H1 (cell line): ENCODE results near the gene PLA2G4D. TPM values are rescaled to one million over a fixed set of nuclear protein-coding genes. Genes with fewer than 3 reads are reported as not detected.

Source experiments
- CTCF ChIA-PET: fragments of 300-600 bp; sonication (Branson Sonifier 250); formaldehyde crosslinking; loops from one replicate; lab custom pipeline; 2021; ENCODE audit not compliant: partially characterized antibody; lab: Charles Lee
- POLR2A ChIA-PET: fragments of 300-600 bp; sonication (Branson Sonifier 250); formaldehyde crosslinking; loops from one replicate; lab custom pipeline; 2021; ENCODE audit warnings: inconsistent platforms; ENCODE audit not compliant: partially characterized antibody; lab: Charles Lee
- DNase-seq, 2 experiments: peaks; one replicate each; pipeline versions ENCODE4 v3.0.0 to v3.0.0-alpha.2; 2010 to 2022; ENCODE audit warnings: low spot score in 2 of 2, low read depth in 1 of 2, mixed read lengths in 1 of 2
- FAIRE-seq: peaks from 2 replicates; lab custom pipeline; 2011; peaks lifted over from hg19 to GRCh38; lab: Jason Lieb, UNC
- H2AFZ ChIP-seq: 2 replicates; pipeline ENCODE4 v1.8.1; 2012; ENCODE audit warnings: low read length, inconsistent platforms
- H2AK5ac ChIP-seq: 2 replicates; pipeline ENCODE4 v1.6.1; 2013; ENCODE audit warnings: low read depth, low read length
- H2BK120ac ChIP-seq: replicated peaks from 2 replicates; pipeline ENCODE3; 2013; ENCODE audit warnings: low read depth, low read length, inconsistent platforms
- H2BK12ac ChIP-seq: 2 replicates; pipeline ENCODE4 v1.6.1; 2013; ENCODE audit warnings: low read depth, low read length
- H2BK15ac ChIP-seq: 2 replicates; pipeline ENCODE4 v1.6.1; 2013; ENCODE audit warnings: low read length
- H2BK20ac ChIP-seq: 2 replicates; pipeline ENCODE4 v1.6.1; 2013; ENCODE audit warnings: low read length
- H2BK5ac ChIP-seq: 2 replicates; pipeline ENCODE4 v1.6.1; 2013; ENCODE audit warnings: low read depth, low read length
- H3K14ac ChIP-seq: 2 replicates; pipeline ENCODE4 v1.6.1; 2013; ENCODE audit warnings: inconsistent platforms; ENCODE audit not compliant: insufficient read length
- H3K18ac ChIP-seq: 2 replicates; pipeline ENCODE4 v1.6.1; 2013; ENCODE audit warnings: low read length; ENCODE audit errors: extremely low read depth
- H3K23ac ChIP-seq: 2 replicates; pipeline ENCODE4 v1.6.1; 2013; ENCODE audit warnings: inconsistent platforms; ENCODE audit not compliant: insufficient read length
- H3K23me2 ChIP-seq: 2 replicates; pipeline ENCODE4 v1.6.1; 2013; ENCODE audit warnings: low read depth, low read length
- H3K27ac ChIP-seq: 2 replicates; pipeline ENCODE4 v1.6.1; 2011; ENCODE audit warnings: low read depth, low read length, inconsistent platforms
- H3K27me3 ChIP-seq, 4 experiments: replicated peaks in 1 of 4; 1 replicate in 1 of 4; 2 replicates in 3 of 4; pipeline versions ENCODE4 v1.6.1 to v1.8.1; 2011 to 2013; ENCODE audit warnings: low read length in 3 of 4, mild to moderate bottlenecking in 3 of 4, inconsistent platforms in 2 of 4, mixed read lengths in 2 of 4, moderate library complexity in 1 of 4; ENCODE audit not compliant: control insufficient read depth in 3 of 4, insufficient read depth in 3 of 4; ENCODE audit errors: extremely low read depth in 1 of 4
- H3K36me3 ChIP-seq, 4 experiments: 2 replicates each; pipeline versions ENCODE4 v1.6.1 to v1.8.1; 2011 to 2013; ENCODE audit warnings: mild to moderate bottlenecking in 4 of 4, low read length in 3 of 4, moderate library complexity in 2 of 4, control low read depth in 1 of 4, inconsistent platforms in 1 of 4; ENCODE audit not compliant: insufficient read depth in 4 of 4, control insufficient read depth in 2 of 4
- H3K4ac ChIP-seq: replicated peaks from 2 replicates; pipeline ENCODE3; 2013; ENCODE audit warnings: low read length, low read depth, mixed read lengths, inconsistent platforms; ENCODE audit not compliant: insufficient read length
- H3K4me1 ChIP-seq, 4 experiments: replicated peaks in 1 of 4; 1 replicate in 1 of 4; 2 replicates in 3 of 4; pipeline versions ENCODE4 v1.6.1 to v1.8.1; 2011 to 2013; ENCODE audit warnings: low read length in 3 of 4, inconsistent platforms in 2 of 4, mixed read lengths in 1 of 4; ENCODE audit not compliant: insufficient read depth in 4 of 4, control insufficient read depth in 3 of 4
- H3K4me2 ChIP-seq, 2 experiments: 2 replicates each; pipeline versions ENCODE4 v1.6.1 to v1.8.1; 2011 to 2013; ENCODE audit warnings: low read depth in 2 of 2, low read length in 2 of 2, control low read depth in 1 of 2, inconsistent platforms in 1 of 2, mild to moderate bottlenecking in 1 of 2; ENCODE audit not compliant: insufficient read depth in 1 of 2
- H3K4me3 ChIP-seq, 4 experiments: fragments of 200-600, 300-600 bp in 1 of 4; sonication (generic), shearing (Covaris generic), sonication (Bioruptor Twin) in 1 of 4; 2 replicates each; pipeline versions ENCODE4 v1.5.1 to v1.8.1; 2011 to 2016; ENCODE audit warnings: low read length in 4 of 4, low read depth in 3 of 4, control low read depth in 2 of 4, inconsistent platforms in 2 of 4, mild to moderate bottlenecking in 2 of 4, mixed read lengths in 1 of 4, moderate library complexity in 1 of 4; ENCODE audit not compliant: insufficient read depth in 2 of 4; ENCODE audit errors: extremely low read depth in 1 of 4
- H3K56ac ChIP-seq: replicated peaks from 2 replicates; pipeline ENCODE3; 2013; ENCODE audit warnings: low read depth, mild to moderate bottlenecking, mixed read lengths, low read length, inconsistent platforms; ENCODE audit not compliant: insufficient read length
- H3K79me1 ChIP-seq: 2 replicates; pipeline ENCODE4 v1.6.1; 2013; ENCODE audit warnings: low read depth, low read length, control low read depth
- H3K79me2 ChIP-seq, 2 experiments: 2 replicates each; pipeline versions ENCODE4 v1.6.1 to v1.8.1; 2012 to 2013; ENCODE audit warnings: low read length in 2 of 2, mild to moderate bottlenecking in 2 of 2, inconsistent platforms in 1 of 2; ENCODE audit not compliant: insufficient read depth in 2 of 2, control insufficient read depth in 1 of 2
- H3K9ac ChIP-seq, 4 experiments: replicated peaks in 1 of 4; 1 replicate in 1 of 4; 2 replicates in 3 of 4; pipeline versions ENCODE4 v1.6.1 to v1.8.1; 2011 to 2013; ENCODE audit warnings: low read depth in 3 of 4, low read length in 3 of 4, control low read depth in 2 of 4, mild to moderate bottlenecking in 2 of 4, moderate library complexity in 2 of 4, inconsistent platforms in 1 of 4; ENCODE audit errors: extremely low read depth in 1 of 4
- H3K9me3 ChIP-seq, 2 experiments: 2 replicates each; pipeline versions ENCODE4 v1.6.1 to v1.8.1; 2012 to 2013; ENCODE audit warnings: mild to moderate bottlenecking in 2 of 2, moderate library complexity in 2 of 2, control low read depth in 1 of 2, inconsistent platforms in 1 of 2, low read depth in 1 of 2, low read length in 1 of 2, mixed read lengths in 1 of 2; ENCODE audit not compliant: insufficient read depth in 2 of 2
- H4K20me1 ChIP-seq, 2 experiments: replicated peaks in 1 of 2; 2 replicates each; pipeline versions ENCODE3 to v1.8.1; 2011 to 2013; ENCODE audit warnings: inconsistent platforms in 2 of 2, low read length in 2 of 2, mild to moderate bottlenecking in 1 of 2; ENCODE audit not compliant: insufficient read depth in 2 of 2, control insufficient read depth in 1 of 2
- H4K5ac ChIP-seq: 2 replicates; pipeline ENCODE4 v1.6.1; 2013; ENCODE audit warnings: low read length, low read depth, mixed read lengths, inconsistent platforms; ENCODE audit not compliant: insufficient read length
- H4K8ac ChIP-seq: 2 replicates; pipeline ENCODE4 v1.8.0; 2013; ENCODE audit warnings: mild to moderate bottlenecking, moderate library complexity, low read length, inconsistent platforms; ENCODE audit not compliant: insufficient read depth; ENCODE audit errors: extremely low read depth
- H4K91ac ChIP-seq: replicated peaks from 2 replicates; pipeline ENCODE3; 2013; ENCODE audit warnings: low read length, mixed read lengths, inconsistent platforms; ENCODE audit not compliant: insufficient read length
- HDAC2 ChIP-seq, 2 experiments: fragments of 300-600 bp in 1 of 2; sonication (generic) in 1 of 2; IDR thresholded peaks; 2 replicates each; pipeline ENCODE4 v1.6.1; 2011 to 2012; ENCODE audit warnings: low read depth in 2 of 2, low read length in 2 of 2, mild to moderate bottlenecking in 2 of 2, moderate library complexity in 2 of 2, borderline replicate concordance in 1 of 2, inconsistent platforms in 1 of 2
- NANOG ChIP-seq: IDR thresholded peaks from 2 replicates; pipeline ENCODE4 v1.6.1; 2011; ENCODE audit warnings: low read length, low read depth, mild to moderate bottlenecking, inconsistent platforms; ENCODE audit not compliant: insufficient read depth, poor library complexity, severe bottlenecking
- POU5F1 ChIP-seq: IDR thresholded peaks from 2 replicates; pipeline ENCODE4 v1.6.1; 2011; ENCODE audit warnings: low read depth, mild to moderate bottlenecking, low read length, moderate library complexity
- RBBP5 ChIP-seq: IDR thresholded peaks from 2 replicates; pipeline ENCODE4 v1.7.1; 2012; ENCODE audit warnings: low read depth, mild to moderate bottlenecking, inconsistent platforms, low read length, moderate library complexity, borderline replicate concordance
- WGBS, 2 experiments: shearing (Covaris generic) in 1 of 2; methylation state at CpG; one replicate each; pipeline versions ENCODE4 v1.1.6 to v1.1.7; 2013 to 2015; ENCODE audit warnings: low lambda C conversion rate in 2 of 2, mixed read lengths in 2 of 2, inconsistent platforms in 1 of 2, low coverage in 1 of 2, missing lambda C conversion rate in 1 of 2; ENCODE audit not compliant: insufficient replicate concordance in 2 of 2, insufficient coverage in 1 of 2, insufficient read length in 1 of 2; ENCODE audit errors: extremely low coverage in 1 of 2, missing lambda C conversion rate in 1 of 2; 5-methylcytosine and 5-hydroxymethylcytosine counted together
- polyA plus RNA-seq, 7 experiments: library from polyadenylated mRNA; depleted of rRNA in 3 of 7; stranded (reverse) in 5 of 7; unstranded in 2 of 7; fragments of >200 nt in 5 of 7; fragments of 200-250 nt in 2 of 7; gene quantifications; 1 replicate in 5 of 7; 2 replicates in 1 of 7; 4 replicates in 1 of 7; pipeline versions ENCODE4 v1.2.1 to v1.2.3, GENCODE V29; 2011 to 2013; ENCODE audit warnings: missing spikeins in 2 of 7, mixed read lengths in 2 of 7
- total RNA-seq: library from RNA; stranded (reverse); fragmentation: NEBNext Ultra II Directional; extraction: Animal tissue kit (Norgen Biotek cat#: 25700); gene quantifications from 2 replicates; pipeline ENCODE4 v1.2.1, GENCODE V29; 2021

Gene PLA2G4D
- total and polyA plus RNA-seq, 2 of the 8 experiments (the other 6 are each of a cell fraction or from before 2014, with no cell fraction given): 0.07 to 0.18 TPM

DNA sequence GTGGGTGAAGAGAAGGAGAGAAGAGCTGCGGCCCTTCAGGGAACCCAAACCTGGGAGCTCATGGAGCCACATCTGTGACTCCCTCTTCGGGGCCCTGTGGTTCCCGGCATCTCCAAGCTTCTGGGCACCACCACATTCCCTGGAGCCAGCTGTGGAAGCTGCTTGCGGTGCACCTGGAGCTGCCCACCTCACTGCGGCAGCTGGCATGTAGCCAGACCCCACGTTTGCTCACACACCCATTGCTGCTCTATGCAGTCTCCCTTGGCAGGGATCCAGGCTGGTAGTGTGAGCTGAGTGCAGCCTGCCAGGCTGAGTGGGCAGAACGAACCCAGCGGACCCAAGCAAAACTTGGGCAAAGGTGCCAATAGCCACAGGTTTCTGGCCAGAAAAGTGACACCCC, 56.7 kb downstream of the PLA2G4D start:
- WGBS, 2 experiments: 93% methylated on average over 8 of the region's 8 CpGs; no CpG with 5 or more reads in 1 of the 2 experiments
- no peaks in the 10 kb centered on the region for H3K79me2 ChIP-seq
- H3K9ac ChIP-seq: no peak overlapping the region
- no peak overlapping the region for H2BK15ac ChIP-seq
- H3K27ac ChIP-seq: no peak overlapping the region
- no peak overlapping the region for H3K18ac ChIP-seq
- no peak overlapping the region for H3K56ac ChIP-seq
- H2BK5ac ChIP-seq: no peak overlapping the region
- H3K4me2 ChIP-seq: no peak overlapping the region
- no peaks in the 10 kb centered on the region for H3K79me1 ChIP-seq
- H2BK12ac ChIP-seq: no peak overlapping the region
- TF ChIP-seq HDAC2 (IDR thresholded peaks at IDR 0.05; ENCODE audit: borderline replicate concordance in 1 of 2, low read depth in 2 of 2, low read length in 2 of 2) (no peak), POU5F1 (no peak), NANOG (no peak), RBBP5 (no peak)
- H3K14ac ChIP-seq: no peak overlapping the region
- DNase-seq (no peak), FAIRE-seq (no peak)
- H4K20me1 ChIP-seq: no peaks in the 10 kb centered on the region
- no peak overlapping the region for H2AFZ ChIP-seq
- H2BK20ac ChIP-seq: no peak overlapping the region
- no peak overlapping the region for H4K91ac ChIP-seq
- H3K36me3 ChIP-seq: no peaks in the 10 kb centered on the region
- H3K27me3 ChIP-seq: no peaks in the 10 kb centered on the region; a peak in 1 of 7 replicates
- no peak overlapping the region for H3K4ac ChIP-seq
- H4K5ac ChIP-seq: no peak overlapping the region
- H2AK5ac ChIP-seq: no peak overlapping the region
- ChIA-PET POLR2A (no interaction called here), CTCF (interaction anchor here (0.6 to 3.2 kb wide), 8 partner anchors 8 to 116 kb away, joined by 3 to 18 read pairs (median 4); no protein-coding TSS in a partner anchor)
- H4K8ac ChIP-seq: no peak overlapping the region
- H3K23ac ChIP-seq: no peak overlapping the region
- H3K23me2 ChIP-seq: peaks cover 3% of the 10 kb centered on the region; the same call in 1 of the 2 replicates
- no peak overlapping the region for H2BK120ac ChIP-seq
- peaks cover 0 to 3% of the 10 kb centered on the region in 2 experiments; a peak in 1 of 4 replicates for H3K9me3 ChIP-seq
- no peak overlapping the region for H3K4me3 ChIP-seq
- peaks cover 2 to 4% (median 3%) of the 10 kb centered on the region in 4 experiments; a peak in 5 of 7 replicates for H3K4me1 ChIP-seq
